ENCODE data around the gene CACNA1E.
"Not testable (repeated sequence)": the region's sequence is repeated elsewhere in the genome, so short reads cannot be mapped to it uniquely, and the experiment has no call there.

Gene CACNA1E

DNA sequence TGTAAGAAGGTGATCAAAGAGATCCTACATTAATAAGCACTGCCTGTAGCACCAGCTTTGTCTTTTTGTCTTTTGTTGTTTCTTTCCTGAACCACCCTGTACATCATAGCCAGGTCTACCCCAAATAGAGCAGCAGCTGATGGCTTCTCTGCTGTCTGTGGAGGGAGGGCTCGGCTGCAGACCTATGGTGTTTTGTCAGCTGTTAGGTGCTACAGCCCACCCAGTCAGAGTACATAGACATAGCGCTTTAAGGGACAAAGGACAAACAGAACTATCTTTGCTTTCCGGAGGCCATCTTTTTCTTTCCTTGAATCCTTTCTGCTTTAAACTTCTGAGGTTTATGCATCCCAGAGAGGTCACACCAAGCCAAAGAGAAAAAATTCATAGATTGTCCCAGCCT, 320.1 kb downstream of the CACNA1E start:
- no peak for DNase-seq

DNA sequence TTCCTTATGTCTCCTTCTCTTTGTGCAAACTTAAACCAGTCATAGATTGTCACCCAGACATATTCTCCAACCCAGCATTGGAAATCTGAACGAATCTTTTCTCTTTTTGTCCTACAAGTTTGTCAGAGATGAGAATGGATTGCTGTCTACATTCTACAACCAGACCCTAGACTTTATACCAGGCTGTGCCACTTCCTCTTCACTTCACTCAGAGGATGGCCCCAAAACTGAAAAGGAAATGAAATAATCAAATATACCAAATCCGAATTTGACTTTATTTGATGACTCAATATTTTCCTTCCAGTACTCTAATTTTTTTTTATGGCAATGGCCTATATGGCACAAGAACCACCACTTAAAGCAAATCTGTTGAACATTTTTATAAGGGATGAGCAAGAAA, 321.7 kb downstream of the CACNA1E start:
- DNase-seq, result no peak

DNA sequence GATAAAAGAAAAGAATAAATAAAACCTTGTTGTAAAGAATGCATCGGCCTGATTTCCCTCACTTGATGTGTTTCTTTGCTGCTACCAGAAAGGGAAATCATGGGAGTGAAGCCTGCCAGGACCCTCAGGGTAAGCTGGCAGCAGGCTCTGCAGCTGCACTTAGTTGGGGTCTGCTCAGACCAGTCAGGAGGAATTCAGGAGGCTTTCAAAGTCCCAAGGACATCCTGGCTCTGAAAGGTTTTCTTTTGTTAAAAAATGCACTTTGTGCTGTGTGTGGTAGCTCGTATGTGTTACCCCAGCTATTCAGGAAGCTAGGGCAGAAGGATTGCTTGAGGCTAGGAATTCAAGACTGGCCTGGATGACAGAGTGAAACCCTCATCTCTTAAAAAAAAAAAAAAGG, 323.4 kb downstream of the CACNA1E start:
- DNase-seq, result no peak

DNA sequence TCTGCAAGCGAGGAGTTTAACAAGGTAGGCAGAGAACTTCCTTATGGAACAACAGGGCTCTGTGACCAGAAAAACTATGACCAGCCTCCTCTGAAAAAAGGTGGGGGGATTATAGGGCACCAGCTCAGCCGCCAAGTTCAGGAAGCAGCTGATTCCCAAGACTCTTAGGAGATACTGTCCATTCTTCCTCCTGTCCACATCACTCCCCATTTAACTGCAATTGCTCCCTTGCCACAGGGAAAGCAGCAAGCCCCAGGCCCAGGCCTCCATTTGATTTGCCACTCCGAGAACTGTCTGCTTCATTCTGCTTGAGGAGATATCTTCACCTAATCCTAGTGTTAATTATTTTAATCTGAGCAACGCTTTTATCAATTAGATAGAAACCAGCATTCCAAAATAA, 323.9 kb downstream of the CACNA1E start:
- no peak for DNase-seq

DNA sequence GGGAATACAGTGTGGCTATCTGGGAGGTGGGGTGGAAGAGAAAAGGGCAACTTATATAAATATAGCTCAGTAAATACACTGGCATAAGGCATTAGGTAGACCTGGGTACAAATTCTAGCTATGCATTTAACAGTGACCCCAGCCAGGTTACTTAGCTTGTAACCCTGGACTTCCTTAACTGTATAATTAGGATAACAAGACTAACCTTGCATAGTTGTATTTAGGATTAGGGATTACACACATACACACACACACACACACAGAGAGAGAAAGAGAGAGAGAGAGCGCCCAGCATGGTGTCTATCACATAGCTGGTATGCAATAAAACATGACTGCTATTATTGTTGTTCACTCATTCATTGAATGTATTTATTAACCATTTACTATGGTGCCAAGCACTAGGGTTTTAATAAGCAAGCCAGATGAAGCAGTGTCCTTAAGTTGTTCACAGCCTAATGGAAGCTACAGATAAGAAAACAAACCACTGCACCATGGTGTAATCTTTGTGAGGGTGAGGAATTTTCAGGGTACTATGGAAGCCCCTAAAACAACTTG, 326.8 kb downstream of the CACNA1E start:
- no peak for DNase-seq

DNA sequence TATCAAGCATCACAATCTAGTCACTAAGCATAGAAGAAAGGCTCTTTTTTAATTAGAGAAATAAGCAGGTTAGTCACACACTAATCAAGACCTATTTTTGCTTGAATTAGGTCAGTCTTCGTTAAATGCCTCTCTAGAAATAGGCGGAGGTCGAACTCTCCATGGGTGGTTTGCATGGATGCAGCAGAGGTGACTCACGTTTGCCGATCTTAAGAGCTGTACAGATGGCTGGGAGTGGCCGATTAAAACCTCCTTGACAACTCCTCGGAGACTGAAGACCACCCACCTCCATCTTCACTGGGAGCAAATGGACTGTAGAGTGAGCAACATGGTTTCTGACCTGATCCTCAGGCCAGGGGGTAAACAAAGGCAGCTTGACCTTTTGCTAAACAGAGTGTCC, 328.9 kb downstream of the CACNA1E start:
- DNase-seq, result no peak

DNA sequence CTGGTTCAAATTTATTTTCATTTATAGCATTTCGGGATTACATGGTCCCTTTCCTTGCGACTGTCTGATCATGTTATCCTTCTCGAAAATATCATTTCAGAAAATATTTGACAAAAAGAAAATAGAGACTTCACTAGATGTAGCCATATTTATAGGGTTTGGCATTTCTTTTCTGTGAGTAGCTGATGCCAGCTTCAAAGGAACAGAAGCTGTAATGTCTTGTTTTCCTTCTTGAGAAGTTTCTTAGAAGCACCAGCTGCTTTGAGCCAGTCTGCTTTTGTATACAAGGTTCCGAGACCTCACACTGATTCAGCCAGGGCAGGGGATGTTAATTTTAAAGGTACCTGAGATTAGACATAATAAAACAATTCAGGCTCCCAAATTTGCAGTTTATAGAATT, 329.9 kb downstream of the CACNA1E start:
- no peak for DNase-seq

DNA sequence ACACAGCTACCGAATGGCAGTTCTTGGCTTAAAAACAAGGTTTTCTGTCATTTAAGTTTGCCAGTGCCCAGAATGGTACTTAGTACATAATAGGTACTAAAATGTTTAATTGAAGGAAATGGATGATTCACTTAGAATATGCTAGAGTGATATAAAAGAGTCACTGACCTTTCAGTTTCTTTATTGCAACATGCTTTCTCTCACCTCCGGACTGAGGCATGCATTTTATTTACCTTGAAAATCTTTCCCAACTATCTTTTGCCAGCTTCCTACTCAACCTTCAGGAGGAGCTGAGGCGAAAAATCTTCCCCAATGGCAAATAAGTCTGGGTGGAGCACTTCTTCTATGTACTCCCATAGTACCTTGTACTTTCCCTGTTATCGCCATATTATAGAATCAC, 333.3 kb downstream of the CACNA1E start:
- no peak for DNase-seq

DNA sequence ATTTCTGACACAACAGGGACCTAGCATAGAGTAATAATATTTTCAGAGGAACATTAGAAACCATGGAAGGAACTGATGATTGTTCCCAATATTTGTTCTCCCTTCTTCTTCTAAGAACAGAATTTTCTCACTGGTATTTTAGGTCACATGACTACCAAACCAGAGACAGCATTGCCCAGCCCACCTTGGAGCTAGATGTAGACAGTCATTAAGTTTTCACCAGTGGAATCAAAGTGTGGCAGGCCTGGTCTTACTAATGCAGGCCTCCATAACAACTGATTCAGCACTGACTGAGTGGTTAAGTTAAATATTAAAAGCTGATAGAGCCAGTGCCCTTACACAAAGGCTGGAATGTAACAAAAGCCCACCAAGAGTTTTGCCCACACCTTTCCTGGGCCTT, 333.8 kb downstream of the CACNA1E start:
- DNase-seq, result no peak

DNA sequence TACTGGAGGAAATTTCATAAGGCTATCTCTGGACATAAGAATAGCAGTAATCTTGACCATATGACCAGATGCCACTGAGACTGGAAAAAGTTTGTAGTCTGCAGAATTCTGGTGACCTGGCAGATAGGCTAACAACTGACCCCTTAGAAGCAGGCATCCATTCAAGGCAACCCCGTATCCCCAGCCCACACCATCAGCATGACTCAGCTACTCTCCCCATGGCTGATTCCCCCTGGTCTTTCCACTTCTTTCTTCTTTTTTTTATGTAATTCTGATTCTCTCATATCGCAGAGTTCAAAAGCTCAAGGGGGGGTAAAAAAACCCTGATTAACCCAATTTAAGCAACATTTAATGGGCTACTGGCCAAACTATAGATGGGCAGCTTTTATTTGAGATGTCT, 335.1 kb downstream of the CACNA1E start:
- no peak for DNase-seq

DNA sequence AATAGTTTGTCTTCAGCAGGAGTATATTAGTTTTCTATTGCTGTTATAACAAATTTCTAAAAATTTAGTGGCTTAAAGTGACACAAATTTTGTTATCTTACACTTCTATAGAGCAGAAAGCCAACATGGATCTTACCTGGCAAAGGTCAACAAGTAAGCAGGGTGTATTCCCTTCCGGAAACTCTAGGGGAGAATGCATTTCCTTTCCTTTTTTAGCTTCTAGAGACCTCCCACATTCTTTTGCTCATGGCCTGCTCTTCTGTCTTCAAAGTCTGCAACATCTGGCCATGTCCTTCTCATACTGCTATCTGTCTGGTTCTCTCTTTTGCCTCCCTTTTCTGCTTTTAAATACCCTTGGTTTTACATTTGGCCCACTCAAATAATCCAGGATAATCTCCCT, 335.6 kb downstream of the CACNA1E start:
- DNase-seq, result no peak

DNA sequence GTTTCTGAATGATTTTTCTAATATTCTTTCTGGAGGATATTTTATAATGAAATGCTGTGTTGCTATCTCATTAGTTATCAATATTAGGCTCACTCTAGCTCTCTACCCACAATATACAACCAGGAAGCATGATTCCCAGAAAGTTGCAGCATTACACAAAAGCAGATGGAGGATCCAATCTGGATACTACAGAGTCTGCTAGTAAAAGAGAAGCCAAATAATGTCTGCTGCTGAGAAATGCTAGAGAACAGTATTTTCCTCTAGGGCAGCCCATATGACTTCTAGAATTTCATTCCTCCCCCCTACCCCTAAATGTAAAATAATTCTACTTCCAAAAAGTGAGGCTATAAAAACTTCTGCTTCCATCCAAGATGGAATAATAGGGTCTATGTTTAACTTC, 338.4 kb downstream of the CACNA1E start:
- DNase-seq, result no peak

DNA sequence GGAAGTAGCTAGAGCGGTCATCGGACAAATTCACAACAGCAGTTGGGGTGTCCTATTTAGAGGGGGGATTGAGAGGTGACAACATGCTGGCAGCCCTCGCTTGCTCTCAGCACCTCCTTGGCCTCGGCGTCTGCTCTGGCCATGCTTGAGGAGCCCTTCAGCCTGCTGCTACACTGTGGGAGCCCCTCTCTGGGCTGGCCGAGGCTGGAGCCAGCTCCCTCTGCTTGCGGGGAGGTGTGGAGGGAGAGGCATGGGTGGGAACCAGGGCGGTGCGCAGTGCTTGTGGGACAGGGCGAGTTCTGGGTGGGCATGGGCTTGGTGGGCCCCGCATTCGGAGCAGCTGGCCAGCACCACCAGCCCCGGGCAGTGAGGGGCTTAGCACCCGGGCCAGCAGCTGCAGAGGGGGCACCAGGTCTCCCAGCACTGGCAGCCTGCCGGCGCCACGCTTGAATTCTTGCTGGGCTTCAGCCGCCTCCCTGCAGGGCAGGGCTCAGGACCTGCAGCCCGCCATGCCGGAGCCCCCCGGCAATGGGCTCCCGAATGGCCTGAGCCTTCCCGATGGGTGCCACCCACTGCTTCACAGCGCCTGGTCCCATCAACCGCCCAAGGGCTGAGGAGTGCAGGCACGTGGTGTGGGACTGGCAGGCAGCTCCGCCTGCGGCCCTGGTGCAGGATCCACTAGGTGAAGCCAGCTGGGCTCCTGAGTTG, 349.0 kb downstream of the CACNA1E start:
- DNase-seq, result not testable (repeated sequence)

DNA sequence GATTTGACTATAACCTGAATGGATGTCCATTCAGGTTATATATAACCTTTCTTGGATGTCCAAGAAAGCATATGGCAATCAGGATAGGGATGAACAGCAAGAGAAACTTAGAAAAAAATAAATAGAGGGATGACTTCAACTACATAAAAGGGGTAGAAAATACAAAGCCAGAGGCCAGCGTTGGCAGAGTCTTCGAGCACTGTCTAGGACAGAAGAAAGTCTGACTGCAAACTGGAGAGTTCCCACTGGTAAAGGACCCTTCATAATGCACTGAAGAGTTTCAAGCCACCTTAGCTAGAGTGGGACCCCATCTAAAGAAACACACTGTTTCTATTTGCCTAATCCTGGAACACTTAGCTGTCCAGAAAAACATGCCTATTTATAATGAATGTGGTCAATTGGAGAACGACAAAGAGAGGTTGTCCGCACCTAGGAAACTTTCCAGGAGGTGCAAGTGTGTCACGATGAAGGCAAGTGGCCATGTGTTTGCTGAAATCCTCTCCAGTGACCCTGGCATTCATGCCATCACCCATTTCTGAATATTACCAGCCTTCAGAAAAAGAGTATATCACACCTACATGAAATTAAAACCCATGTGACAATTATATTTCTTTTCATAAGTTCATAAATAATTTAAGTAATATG, 362.8 kb downstream of the CACNA1E start:
- no peak for DNase-seq

DNA sequence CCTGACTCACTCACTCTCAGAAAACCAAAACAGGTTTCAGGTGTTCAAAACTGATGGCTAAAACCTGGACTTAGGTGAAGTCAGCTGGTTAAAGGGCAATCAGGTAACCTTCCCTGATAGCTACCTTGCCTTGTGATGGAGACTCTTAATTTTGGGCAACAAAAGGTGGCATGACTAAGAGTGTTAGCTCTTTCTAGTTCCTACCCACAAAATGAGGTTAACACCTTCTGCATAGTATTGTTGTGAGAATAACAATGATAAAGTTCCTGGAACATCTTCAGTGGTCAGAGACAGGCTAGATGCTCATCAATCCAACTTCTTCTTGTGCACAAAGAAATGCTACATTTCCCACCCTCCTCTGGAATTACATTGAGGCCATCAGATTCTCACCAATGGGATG, 363.4 kb downstream of the CACNA1E start:
- DNase-seq, result no peak

DNA sequence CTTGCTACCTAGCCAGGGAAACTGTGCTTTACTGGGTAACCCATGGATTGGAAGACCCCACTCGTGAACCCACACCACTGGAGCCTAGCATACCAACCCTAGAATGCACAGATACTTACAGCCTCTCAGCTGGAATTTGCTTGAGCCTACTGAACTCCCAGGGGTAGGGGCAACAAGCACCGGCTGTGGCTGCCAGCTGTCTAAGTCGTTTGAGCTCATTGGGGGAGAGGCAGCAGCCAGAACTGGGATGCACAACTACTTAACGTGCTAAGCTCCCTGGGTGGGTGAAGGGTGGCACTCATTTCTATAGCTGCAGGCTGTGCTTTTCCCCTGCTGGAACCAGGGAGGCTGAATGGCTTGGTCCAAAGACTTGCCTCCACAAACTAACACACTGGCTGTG, 365.8 kb downstream of the CACNA1E start:
- no peak for DNase-seq

DNA sequence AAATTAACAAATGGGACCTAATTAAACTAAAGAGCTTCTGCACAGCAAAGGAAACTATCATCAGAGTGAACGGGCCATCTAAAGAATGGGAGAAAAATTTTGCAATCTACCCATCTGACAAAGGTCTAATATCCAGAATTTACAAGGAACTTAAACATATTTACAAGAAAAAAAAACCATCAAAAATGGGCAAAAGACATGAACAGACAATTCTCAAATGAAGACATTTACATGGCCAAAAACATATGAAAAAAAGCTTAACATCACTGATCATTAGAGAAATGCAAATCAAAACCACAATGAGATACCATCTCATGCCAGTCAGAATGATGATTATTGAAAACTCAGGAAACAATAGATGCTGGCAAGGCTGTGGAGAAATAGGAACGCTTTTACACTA, 370.9 kb downstream of the CACNA1E start:
- not testable (repeated sequence) for DNase-seq

DNA sequence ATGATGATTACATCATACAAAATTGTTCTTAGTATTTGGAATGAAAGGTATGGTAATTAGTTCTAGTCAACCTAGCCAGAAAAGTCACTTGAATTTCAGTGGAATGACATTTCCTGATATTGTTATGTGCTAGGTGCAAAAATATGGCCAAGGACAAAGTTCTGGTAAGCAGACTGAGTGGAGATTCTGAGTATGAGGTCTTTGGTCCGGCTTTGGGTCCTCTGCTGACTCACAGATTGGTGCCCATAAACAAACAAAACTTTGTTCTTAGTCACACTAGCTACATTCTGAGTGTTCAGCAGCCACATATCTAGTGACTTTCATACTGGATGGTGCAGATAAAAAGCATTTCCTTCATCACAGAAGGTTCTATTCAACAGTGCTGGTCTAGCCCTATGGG, 372.1 kb downstream of the CACNA1E start:
- no peak for DNase-seq
